ENCODE results near the gene FBXW8. TPM values are rescaled to one million over a fixed set of nuclear protein-coding genes. Genes with fewer than 3 reads are reported as not detected.
"Not testable (repeated sequence)": the region's sequence is repeated elsewhere in the genome, so short reads cannot be mapped to it uniquely, and the experiment has no call there.

Gene FBXW8
- polyA plus RNA-seq, 3 donors = 2.0 to 5.2 (median 2.7) TPM

DNA sequence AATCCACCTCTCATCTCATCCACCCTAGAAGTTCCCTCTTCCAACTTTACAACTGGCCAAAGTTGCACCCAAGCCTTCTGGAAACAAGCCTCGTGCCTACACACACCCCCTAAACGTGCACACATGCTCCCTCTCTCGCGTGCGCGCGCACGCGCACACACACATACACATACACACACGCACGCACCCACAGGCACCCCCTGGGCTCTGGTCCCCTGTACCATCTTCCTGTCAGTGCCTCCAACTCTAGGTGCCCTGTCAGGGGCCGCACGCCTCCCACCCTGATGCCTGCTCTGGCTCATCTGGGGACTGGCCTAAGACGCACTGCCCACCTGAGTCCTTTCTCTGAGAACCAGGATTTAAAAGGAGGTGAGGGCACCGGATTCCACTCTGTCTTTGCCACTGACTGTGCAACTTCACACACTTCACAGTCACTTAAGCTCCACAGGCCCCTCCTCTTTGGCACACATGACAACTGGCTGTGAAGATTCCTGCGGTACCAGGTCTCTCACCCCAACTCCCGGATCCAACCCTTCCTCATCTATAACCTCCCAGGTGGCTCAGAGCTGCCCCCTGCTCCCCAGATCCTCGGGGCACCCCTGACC is 142.9 kb downstream of the FBXW8 start:
- Mint-ChIP-seq H3K27me3 (ENCODE audit: low read depth in 3 of 3) (peaks cover 0 to 3% (median 0%) of the 10 kb centered on the region in 3 donors), H3K4me1 (peaks cover 44% of the 10 kb centered on the region), H3K27ac (peak overlapping the region in 2 of 7 donors; percentile 31 to 66), H3K36me3 (peaks cover 23 to 74% of the 10 kb centered on the region in 2 donors), H3K9me3 (peaks cover 0 to 2% (median 0%) of the 10 kb centered on the region in 7 donors), H3K4me3 (no peak overlapping the region)
- Histone ChIP-seq H3K27ac (ENCODE audit: low read depth in 1 of 2, low read length in 2 of 2) (no peak overlapping the region), H3K9me3 (replicated peaks in 1 of 2; ENCODE audit: control insufficient read depth in 1 of 2, insufficient read depth in 1 of 2, low read length in 2 of 2) (no peaks in the 10 kb centered on the region), H3K79me2 (ENCODE audit: insufficient read depth, low read length) (peaks cover 19% of the 10 kb centered on the region), H2AFZ (ENCODE audit: insufficient read depth, low read depth, low read length, poor library complexity, severe bottlenecking) (no peak overlapping the region), H3K4me2 (replicated peaks; ENCODE audit: extremely low read depth, low read length, poor library complexity, severe bottlenecking) (no peak overlapping the region), H3K4me1 (ENCODE audit: control insufficient read depth in 1 of 2, insufficient read depth in 2 of 2, low read length in 2 of 2) (peaks cover 42 to 49% of the 10 kb centered on the region in 2 donors), H3K9ac (ENCODE audit: insufficient read depth, low read length, poor library complexity, severe bottlenecking) (no peak overlapping the region), H3K36me3 (replicated peaks in 1 of 2; ENCODE audit: control insufficient read depth in 1 of 2, insufficient read depth in 2 of 2, low read length in 2 of 2) (peaks cover 4 to 17% of the 10 kb centered on the region in 2 donors), H3K27me3 (ENCODE audit: control insufficient read depth in 2 of 2, insufficient read depth in 2 of 2, low read length in 2 of 2) (no peaks in the 10 kb centered on the region), H3K4me3 (replicated peaks in 1 of 3; ENCODE audit: low read depth in 2 of 3, low read length in 3 of 3) (no peak overlapping the region), H4K20me1 (ENCODE audit: insufficient read depth, low read length) (no peaks in the 10 kb centered on the region)
- no peak for DNase-seq
- WGBS (ENCODE audit: insufficient coverage) = 72% methylated on average over 16 of the region's 18 CpGs
- intact Hi-C loops (cut with micrococcal nuclease) = no loop called here
- TF ChIP-seq, protein P1, sequence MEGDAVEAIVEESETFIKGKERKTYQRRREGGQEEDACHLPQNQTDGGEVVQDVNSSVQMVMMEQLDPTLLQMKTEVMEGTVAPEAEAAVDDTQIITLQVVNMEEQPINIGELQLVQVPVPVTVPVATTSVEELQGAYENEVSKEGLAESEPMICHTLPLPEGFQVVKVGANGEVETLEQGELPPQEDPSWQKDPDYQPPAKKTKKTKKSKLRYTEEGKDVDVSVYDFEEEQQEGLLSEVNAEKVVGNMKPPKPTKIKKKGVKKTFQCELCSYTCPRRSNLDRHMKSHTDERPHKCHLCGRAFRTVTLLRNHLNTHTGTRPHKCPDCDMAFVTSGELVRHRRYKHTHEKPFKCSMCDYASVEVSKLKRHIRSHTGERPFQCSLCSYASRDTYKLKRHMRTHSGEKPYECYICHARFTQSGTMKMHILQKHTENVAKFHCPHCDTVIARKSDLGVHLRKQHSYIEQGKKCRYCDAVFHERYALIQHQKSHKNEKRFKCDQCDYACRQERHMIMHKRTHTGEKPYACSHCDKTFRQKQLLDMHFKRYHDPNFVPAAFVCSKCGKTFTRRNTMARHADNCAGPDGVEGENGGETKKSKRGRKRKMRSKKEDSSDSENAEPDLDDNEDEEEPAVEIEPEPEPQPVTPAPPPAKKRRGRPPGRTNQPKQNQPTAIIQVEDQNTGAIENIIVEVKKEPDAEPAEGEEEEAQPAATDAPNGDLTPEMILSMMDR (IDR thresholded peaks at IDR 0.05) = no peak

- peaks cover 50% of the 10 kb centered on the region for H3K4me1 Mint-ChIP-seq
- H3K9me3 ChIP-seq (replicated peaks in 1 of 2; ENCODE audit: control insufficient read depth in 1 of 2, insufficient read depth in 1 of 2, low read length in 2 of 2) = no peaks in the 10 kb centered on the region
- peaks cover 0 to 2% (median 0%) of the 10 kb centered on the region in 7 donors for H3K9me3 Mint-ChIP-seq
- no peak overlapping the region for H3K9ac ChIP-seq (ENCODE audit: insufficient read depth, low read length, poor library complexity, severe bottlenecking)
- H3K4me2 ChIP-seq (replicated peaks; ENCODE audit: extremely low read depth, low read length, poor library complexity, severe bottlenecking) = no peak overlapping the region
- no peak for DNase-seq
- H3K4me3 Mint-ChIP-seq = no peak overlapping the region
- peaks cover 47 to 55% of the 10 kb centered on the region in 2 donors for H3K4me1 ChIP-seq (ENCODE audit: control insufficient read depth in 1 of 2, insufficient read depth in 2 of 2, low read length in 2 of 2)
- peak overlapping the region in 4 of 7 donors; percentile 16 to 79 (median 34) for H3K27ac Mint-ChIP-seq
- WGBS (ENCODE audit: insufficient coverage) = 98% methylated on average over 6 of the region's 6 CpGs
- peaks cover 24% of the 10 kb centered on the region for H3K79me2 ChIP-seq (ENCODE audit: insufficient read depth, low read length)
- no peaks in the 10 kb centered on the region for H3K27me3 ChIP-seq (ENCODE audit: control insufficient read depth in 2 of 2, insufficient read depth in 2 of 2, low read length in 2 of 2)
- no peak overlapping the region for H3K4me3 ChIP-seq (replicated peaks in 1 of 3; ENCODE audit: low read depth in 2 of 3, low read length in 3 of 3)
- H4K20me1 ChIP-seq (ENCODE audit: insufficient read depth, low read length) = no peaks in the 10 kb centered on the region
- H2AFZ ChIP-seq (ENCODE audit: insufficient read depth, low read depth, low read length, poor library complexity, severe bottlenecking) = no peak overlapping the region
- peaks cover 0 to 3% (median 0%) of the 10 kb centered on the region in 3 donors for H3K27me3 Mint-ChIP-seq (ENCODE audit: low read depth in 3 of 3)
- TF ChIP-seq, protein P1 (IDR thresholded peaks at IDR 0.05) = no peak
- intact Hi-C loops (cut with micrococcal nuclease) = no loop called here
- no peak overlapping the region for H3K27ac ChIP-seq (ENCODE audit: low read depth in 1 of 2, low read length in 2 of 2)
- H3K36me3 Mint-ChIP-seq = peaks cover 19 to 73% of the 10 kb centered on the region in 2 donors
- H3K36me3 ChIP-seq (replicated peaks in 1 of 2; ENCODE audit: control insufficient read depth in 1 of 2, insufficient read depth in 2 of 2, low read length in 2 of 2) = peaks cover 0 to 11% of the 10 kb centered on the region in 2 donors
Measured at GRCh38 chr12:117054279-117054678, 143.5 kb downstream of the FBXW8 start.

DNA sequence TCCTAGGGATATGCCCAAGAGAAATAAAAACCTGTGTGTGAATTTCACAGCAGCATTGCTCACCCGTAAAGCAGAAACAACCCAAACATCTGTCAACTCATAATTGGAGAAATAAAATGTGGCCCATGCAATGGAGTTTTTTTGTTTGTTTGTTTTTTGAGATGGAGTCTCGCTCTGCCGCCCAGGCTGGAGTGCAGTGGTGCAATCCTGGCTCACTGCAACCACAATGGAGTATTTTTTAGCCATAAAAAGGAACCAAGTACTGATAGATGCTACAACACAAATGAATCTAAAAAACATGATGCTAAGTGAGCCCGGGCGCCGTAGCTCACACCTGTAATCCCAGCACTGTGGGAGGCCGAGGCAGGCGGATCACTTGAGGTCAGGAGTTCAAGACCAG is 146.9 kb downstream of the FBXW8 start:
- Mint-ChIP-seq H3K4me1 (peaks cover 74% of the 10 kb centered on the region), H3K4me3 (peak overlapping the region in 1 of 2 donors; percentile 51), H3K27ac (peak overlapping the region; percentile 53 to 86 (median 81)), H3K36me3 (peaks cover 10 to 49% of the 10 kb centered on the region in 2 donors)
- Histone ChIP-seq H3K4me3 (replicated peaks in 1 of 3; ENCODE audit: low read depth in 2 of 3, low read length in 3 of 3) (peak overlapping the region in 1 of 3 experiments; percentile 8), H3K4me2 (replicated peaks; ENCODE audit: extremely low read depth, low read length, poor library complexity, severe bottlenecking) (peak overlapping the region; percentile 23), H3K4me1 (ENCODE audit: control insufficient read depth in 1 of 2, insufficient read depth in 2 of 2, low read length in 2 of 2) (peaks cover 78 to 86% of the 10 kb centered on the region in 2 donors), H2AFZ (ENCODE audit: insufficient read depth, low read depth, low read length, poor library complexity, severe bottlenecking) (peak overlapping the region; percentile 52), H3K27ac (ENCODE audit: low read depth in 1 of 2, low read length in 2 of 2) (peak overlapping the region in 1 of 2 donors; percentile 80), H3K79me2 (ENCODE audit: insufficient read depth, low read length) (peaks cover 41% of the 10 kb centered on the region), H3K9ac (ENCODE audit: insufficient read depth, low read length, poor library complexity, severe bottlenecking) (peak overlapping the region; percentile 12)
- peak; percentile 42 to 56 (median 54) for DNase-seq
- H3K36me3 ChIP-seq (replicated peaks in 1 of 2; ENCODE audit: control insufficient read depth in 1 of 2, insufficient read depth in 2 of 2, low read length in 2 of 2); intact Hi-C loops (cut with micrococcal nuclease); H3K9me3 Mint-ChIP-seq; H4K20me1 ChIP-seq (ENCODE audit: insufficient read depth, low read length); H3K9me3 ChIP-seq (replicated peaks in 1 of 2; ENCODE audit: control insufficient read depth in 1 of 2, insufficient read depth in 1 of 2, low read length in 2 of 2); H3K27me3 ChIP-seq (ENCODE audit: control insufficient read depth in 2 of 2, insufficient read depth in 2 of 2, low read length in 2 of 2); H3K27me3 Mint-ChIP-seq (ENCODE audit: low read depth in 3 of 3): not testable (repeated sequence)
- WGBS (ENCODE audit: insufficient coverage) = 8% methylated on average over 5 of the region's 8 CpGs

Data from CD14-positive monocyte (primary cell).